ENCODE data around the gene C12orf57. TPM values are rescaled to one million over a fixed set of nuclear protein-coding genes. Genes with fewer than 3 reads are reported as not detected.

Gene C12orf57
- total RNA-seq, 1 donor from 2014 or later: 197 TPM

GRCh38 chr12:6946920-6947374, 3.1 kb downstream of the C12orf57 start:
- DNase-seq (ENCODE audit: low spot score): no peak
- Mint-ChIP-seq H3K27me3 (ENCODE audit: insufficient read depth) (no peaks in the 10 kb centered on the region), H3K4me3 (peak overlapping the region; percentile 96), H3K27ac (peak overlapping the region; percentile 95), H3K36me3 (ENCODE audit: low read depth) (peaks cover 14% of the 10 kb centered on the region), H3K9me3 (no peaks in the 10 kb centered on the region), H3K4me1 (ENCODE audit: low read depth) (peaks cover 86% of the 10 kb centered on the region)
- intact Hi-C loops (cut with micrococcal nuclease): loop anchor here (1.0 to 10.0 kb wide), 2 partner anchors 9 to 412 kb away; partner anchors contain the start of gene GAPDH

GRCh38 chr12:6947615-6948014, 3.8 kb downstream of the C12orf57 start:
- peak overlapping the region; percentile 40 for H3K27ac Mint-ChIP-seq
- H3K9me3 Mint-ChIP-seq: no peaks in the 10 kb centered on the region
- peak overlapping the region; percentile 41 for H3K4me3 Mint-ChIP-seq
- intact Hi-C loops (cut with micrococcal nuclease): loop anchor here (10.0 kb wide), 1 partner anchor 413 kb away; the partner anchor contains the start of gene GAPDH
- peaks cover 17% of the 10 kb centered on the region for H3K36me3 Mint-ChIP-seq (ENCODE audit: low read depth)
- H3K27me3 Mint-ChIP-seq (ENCODE audit: insufficient read depth): no peaks in the 10 kb centered on the region
- H3K4me1 Mint-ChIP-seq (ENCODE audit: low read depth): peaks cover 82% of the 10 kb centered on the region
- DNase-seq (ENCODE audit: low spot score): no peak

DNA sequence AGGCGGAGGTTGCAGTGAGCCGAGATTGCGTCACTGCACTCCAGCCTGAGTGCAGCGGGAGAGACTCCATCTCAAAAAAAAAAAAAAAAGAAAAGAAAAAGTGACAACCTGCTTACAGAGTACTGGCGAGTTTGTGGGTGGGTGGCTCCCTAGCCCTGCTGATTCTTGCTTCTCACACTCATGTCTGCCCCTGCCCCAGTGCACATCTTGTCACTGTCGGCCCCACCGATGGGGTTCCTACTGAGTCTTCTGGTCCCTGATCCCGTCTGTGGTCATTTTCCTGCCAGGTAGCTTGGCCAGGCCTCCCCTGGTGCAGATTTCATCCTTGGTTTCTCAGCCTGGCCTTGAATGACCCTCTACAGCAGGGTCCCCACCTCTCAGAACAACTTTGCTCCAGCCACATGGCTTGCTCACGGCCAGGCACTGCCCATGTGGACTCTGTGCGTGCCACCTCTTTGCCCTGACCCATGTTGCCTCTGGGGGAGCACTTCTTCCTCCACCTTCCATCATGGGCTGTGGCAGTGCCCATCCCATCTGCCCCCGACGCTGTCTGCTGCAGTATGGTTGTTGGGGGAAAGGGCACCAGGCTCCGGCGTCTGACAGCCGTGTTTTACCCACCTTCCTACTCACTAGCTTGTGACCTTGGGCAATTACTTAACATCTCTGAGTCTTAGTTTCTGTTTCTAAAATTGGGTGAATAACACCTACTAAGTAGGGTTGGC, 5.2 kb downstream of the C12orf57 start:
- H3K4me1 Mint-ChIP-seq (ENCODE audit: low read depth): peaks cover 82% of the 10 kb centered on the region
- H3K4me3 Mint-ChIP-seq: peak overlapping the region; percentile 64
- H3K27ac Mint-ChIP-seq: peak overlapping the region; percentile 88
- no peak for DNase-seq (ENCODE audit: low spot score)
- H3K36me3 Mint-ChIP-seq (ENCODE audit: low read depth): peaks cover 31% of the 10 kb centered on the region
- no peaks in the 10 kb centered on the region for H3K27me3 Mint-ChIP-seq (ENCODE audit: insufficient read depth)
- intact Hi-C loops (cut with micrococcal nuclease): loop anchor here (10.0 kb wide), 1 partner anchor 414 kb away; the partner anchor contains the start of gene GAPDH
- no peaks in the 10 kb centered on the region for H3K9me3 Mint-ChIP-seq

- Mint-ChIP-seq H3K27me3 (ENCODE audit: insufficient read depth) (no peaks in the 10 kb centered on the region), H3K9me3 (no peaks in the 10 kb centered on the region), H3K27ac (peak overlapping the region; percentile 92), H3K4me1 (ENCODE audit: low read depth) (peaks cover 80% of the 10 kb centered on the region), H3K36me3 (ENCODE audit: low read depth) (peaks cover 37% of the 10 kb centered on the region), H3K4me3 (peak overlapping the region; percentile 98)
- no peak for DNase-seq (ENCODE audit: low spot score)
- intact Hi-C loops (cut with micrococcal nuclease): loop anchor here (5.0 kb wide), 3 partner anchors 163 to 987 kb away; partner anchors contain the start of genes CD4, CHD4 and SLC2A3
These were observed 6.6 kb downstream of the C12orf57 start for GRCh38 chr12:6950401-6950801.

DNA sequence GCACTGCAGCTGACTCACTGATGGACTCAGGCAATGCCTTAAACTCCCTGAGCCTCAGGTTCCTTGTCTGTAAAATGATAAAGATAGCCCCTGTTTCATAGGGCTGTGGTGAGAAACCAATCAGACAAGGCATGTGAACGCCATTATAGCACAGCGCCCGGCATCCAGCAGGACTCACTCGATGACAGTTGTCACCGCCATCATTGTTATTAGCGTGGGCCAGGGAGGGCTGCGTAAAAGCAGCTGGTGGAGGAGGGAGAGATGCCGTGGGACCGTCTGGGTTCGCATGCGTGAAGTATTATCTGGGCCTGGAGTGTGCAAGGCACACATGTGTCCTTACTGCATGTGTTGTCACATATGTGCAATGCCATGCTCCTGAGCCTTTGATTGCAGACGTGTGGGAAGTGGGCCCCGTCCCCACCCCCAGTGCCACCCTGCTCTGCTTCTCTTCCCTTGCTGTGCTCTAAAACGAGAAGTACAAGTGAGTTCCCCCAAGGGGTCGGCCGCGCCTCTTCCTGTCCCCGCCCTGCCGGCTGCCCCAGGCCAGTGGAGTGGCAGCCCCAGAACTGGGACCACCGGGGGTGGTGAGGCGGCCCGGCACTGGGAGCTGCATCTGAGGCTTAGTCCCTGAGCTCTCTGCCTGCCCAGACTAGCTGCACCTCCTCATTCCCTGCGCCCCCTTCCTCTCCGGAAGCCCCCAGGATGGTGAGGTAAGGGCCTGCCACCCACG, 7.2 kb downstream of the C12orf57 start, which contains the start of gene PTPN6:
PTPN6 (plus strand) TSS at position 546 of the 730 bp plus-strand sequence; CDS start at position 703, 157 bp downstream.
- Mint-ChIP-seq H3K4me1 (ENCODE audit: low read depth) (peaks cover 80% of the 10 kb centered on the region), H3K27me3 (ENCODE audit: insufficient read depth) (no peaks in the 10 kb centered on the region), H3K27ac (peak within 1 kb of the TSS; percentile 97), H3K36me3 (ENCODE audit: low read depth) (peaks cover 42% of the 10 kb centered on the region), H3K9me3 (no peaks in the 10 kb centered on the region), H3K4me3 (peak within 1 kb of the TSS; percentile 98)
- intact Hi-C loops (cut with micrococcal nuclease): loop anchor here (5.0 kb wide), 3 partner anchors 164 to 986 kb away; partner anchors contain the start of genes CD4, CHD4 and SLC2A3
- peak; percentile 46 for DNase-seq (ENCODE audit: low spot score)

GRCh38 chr12:6951551-6952120, 7.8 kb downstream of the C12orf57 start:
- Mint-ChIP-seq H3K9me3 (no peaks in the 10 kb centered on the region), H3K27ac (peak overlapping the region; percentile 97), H3K36me3 (ENCODE audit: low read depth) (peaks cover 49% of the 10 kb centered on the region), H3K4me3 (peak overlapping the region; percentile 98), H3K27me3 (ENCODE audit: insufficient read depth) (no peaks in the 10 kb centered on the region), H3K4me1 (ENCODE audit: low read depth) (peaks cover 82% of the 10 kb centered on the region)
- intact Hi-C loops (cut with micrococcal nuclease): loop anchor here (2.0 to 5.0 kb wide), 4 partner anchors 157 to 986 kb away; partner anchors contain the start of genes C1RL, CD4, CHD4 and SLC2A3
- DNase-seq (ENCODE audit: low spot score): no peak

GRCh38 chr12:6952121-6952862, 8.5 kb downstream of the C12orf57 start:
- Mint-ChIP-seq H3K4me3 (peak overlapping the region; percentile 98), H3K4me1 (ENCODE audit: low read depth) (peaks cover 82% of the 10 kb centered on the region), H3K36me3 (ENCODE audit: low read depth) (peaks cover 52% of the 10 kb centered on the region), H3K27me3 (ENCODE audit: insufficient read depth) (no peaks in the 10 kb centered on the region), H3K27ac (peak overlapping the region; percentile 97), H3K9me3 (no peaks in the 10 kb centered on the region)
- no peak for DNase-seq (ENCODE audit: low spot score)
- intact Hi-C loops (cut with micrococcal nuclease): loop anchor here (2.0 to 5.0 kb wide), 4 partner anchors 157 to 985 kb away; partner anchors contain the start of genes C1RL, CD4, CHD4 and SLC2A3

DNA sequence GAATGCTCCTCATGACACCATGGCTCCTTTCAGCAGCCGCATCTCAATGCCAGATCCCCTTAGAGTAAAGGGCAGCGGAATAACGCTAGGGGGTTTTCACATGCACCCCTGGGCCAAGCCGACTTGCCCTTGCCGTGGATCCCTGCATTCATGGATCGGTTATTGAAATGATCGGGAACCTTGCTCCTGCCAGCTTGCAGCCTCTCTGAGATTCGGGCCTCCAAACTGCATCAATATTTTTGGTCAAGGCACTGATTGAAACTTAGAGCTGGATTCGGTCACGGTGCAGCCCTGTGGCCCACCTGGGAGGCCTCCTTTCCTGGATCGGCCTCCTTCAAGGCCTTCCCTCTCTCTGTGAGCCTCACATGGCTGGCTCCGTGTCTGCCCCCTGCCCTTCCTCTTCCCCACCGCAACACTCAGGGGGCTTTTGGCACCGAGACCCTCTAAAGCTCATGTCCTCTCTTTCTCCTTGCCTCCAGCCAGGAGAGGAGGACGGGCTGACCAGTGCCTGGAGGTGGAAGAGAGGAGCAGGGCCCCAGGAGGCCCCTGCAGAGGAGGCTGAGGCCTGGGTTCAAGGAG, 9.1 kb downstream of the C12orf57 start:
- no peak for DNase-seq (ENCODE audit: low spot score)
- no peaks in the 10 kb centered on the region for H3K27me3 Mint-ChIP-seq (ENCODE audit: insufficient read depth)
- H3K9me3 Mint-ChIP-seq: no peaks in the 10 kb centered on the region
- intact Hi-C loops (cut with micrococcal nuclease): loop anchor here (1.0 to 5.0 kb wide), 6 partner anchors 8 to 984 kb away; partner anchors contain the start of genes C12orf57, C1RL, CD4 and CHD4
- H3K4me1 Mint-ChIP-seq (ENCODE audit: low read depth): peaks cover 80% of the 10 kb centered on the region
- peaks cover 49% of the 10 kb centered on the region for H3K36me3 Mint-ChIP-seq (ENCODE audit: low read depth)
- H3K27ac Mint-ChIP-seq: peak overlapping the region; percentile 97
- peak overlapping the region; percentile 98 for H3K4me3 Mint-ChIP-seq

DNA sequence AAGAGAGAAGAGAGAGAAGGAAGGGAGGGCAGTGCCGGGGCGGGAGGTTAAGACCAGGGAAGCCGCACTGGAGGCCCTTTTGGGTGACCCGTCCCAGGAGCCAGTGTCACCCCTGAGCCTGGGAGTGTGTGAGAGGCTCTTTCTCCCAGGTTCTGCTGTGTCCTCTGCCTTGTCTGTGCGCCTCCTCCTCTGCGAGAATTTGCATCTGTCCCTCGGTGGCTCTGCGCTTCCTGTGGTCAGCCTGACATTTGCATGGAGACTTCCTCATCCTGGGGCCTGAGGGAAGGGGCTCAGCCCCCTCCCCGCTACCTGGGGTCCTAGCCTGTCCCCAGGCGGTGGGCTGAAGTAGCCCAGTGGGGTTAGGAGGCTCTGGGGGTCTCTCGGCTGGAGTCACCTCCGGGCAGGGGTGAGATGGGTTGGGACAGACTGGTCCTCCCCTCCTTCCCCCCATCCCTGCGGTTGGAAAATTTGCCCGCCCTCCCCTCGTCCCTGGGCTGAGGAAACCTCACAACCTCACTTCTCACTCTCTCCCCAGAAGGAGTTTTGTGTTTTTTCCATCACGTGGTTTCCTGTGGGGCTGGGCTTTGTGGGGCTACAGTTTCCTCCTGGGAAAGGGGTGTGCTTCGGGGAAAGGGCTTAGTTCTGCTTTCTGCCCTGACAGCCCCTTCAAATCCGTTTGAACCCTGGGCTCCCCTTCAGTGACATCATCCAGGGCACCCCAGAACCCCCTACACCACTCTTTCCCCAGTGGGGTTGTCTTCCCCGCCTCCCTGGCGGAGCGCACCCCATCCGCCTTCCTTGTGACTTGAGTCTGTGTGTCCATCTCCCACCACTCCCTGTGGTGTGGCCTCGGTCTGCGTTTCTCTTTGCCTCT, 9.9 kb downstream of the C12orf57 start:
- peak; percentile 79 for DNase-seq (ENCODE audit: low spot score)
- Mint-ChIP-seq H3K36me3 (ENCODE audit: low read depth) (peaks cover 55% of the 10 kb centered on the region), H3K27me3 (ENCODE audit: insufficient read depth) (no peaks in the 10 kb centered on the region), H3K9me3 (no peaks in the 10 kb centered on the region), H3K4me1 (ENCODE audit: low read depth) (peaks cover 80% of the 10 kb centered on the region), H3K27ac (peak overlapping the region; percentile 97), H3K4me3 (peak overlapping the region; percentile 98)
- intact Hi-C loops (cut with micrococcal nuclease): loop anchor here (1.0 to 5.0 kb wide), 6 partner anchors 8 to 984 kb away; partner anchors contain the start of genes C12orf57, C1RL, CD4 and CHD4

- H3K27me3 Mint-ChIP-seq (ENCODE audit: insufficient read depth): no peaks in the 10 kb centered on the region
- DNase-seq (ENCODE audit: low spot score): no peak
- H3K4me1 Mint-ChIP-seq (ENCODE audit: low read depth): peaks cover 81% of the 10 kb centered on the region
- H3K4me3 Mint-ChIP-seq: peak overlapping the region; percentile 98
- intact Hi-C loops (cut with micrococcal nuclease): loop anchor here (5.0 kb wide), 4 partner anchors 167 to 983 kb away; partner anchors contain the start of genes CD4, CHD4, LAG3 and SLC2A3
- peak overlapping the region; percentile 97 for H3K27ac Mint-ChIP-seq
- peaks cover 63% of the 10 kb centered on the region for H3K36me3 Mint-ChIP-seq (ENCODE audit: low read depth)
- no peaks in the 10 kb centered on the region for H3K9me3 Mint-ChIP-seq
These were observed 10.7 kb downstream of the C12orf57 start for GRCh38 chr12:6954316-6955107.

Data from activated T-helper 1 cell treated with anti-CD3 and anti-CD28 coated beads, Interleukin-12 subunit alpha, Interleukin-12 subunit beta, Interleukin-2, Interleukin-4 antibody, amounts not matched to agents 30 ng/mL and 10 ng/mL and 1 ng/mL, durations not matched to agents 14 hours and 24 hours and 36 hours (primary cell).